SU-DHL-6 (cell line): Measurements from ENCODE around the gene CBFA2T2.

Experiments
- EZH2phosphoT487 ChIP-seq: fragments of 200-600 bp; sonication (generic), shearing (Covaris generic); conservative IDR thresholded peaks from 2 replicates; pipeline ENCODE4 v1.6.1; 2018; ENCODE audit warnings: mild to moderate bottlenecking, antibody characterized with exemption, low read length, moderate library complexity, mixed read lengths
- TF ChIP-seq, protein P1 (sequence below): fragments of 200-600 bp; sonication (generic); IDR thresholded peaks from one replicate; pipeline ENCODE4 v1.5.1; 2017; ENCODE audit warnings: antibody characterized with exemption, mild to moderate bottlenecking, low read length, moderate library complexity; ENCODE audit not compliant: insufficient read depth, poor library complexity, severe bottlenecking

DNA sequence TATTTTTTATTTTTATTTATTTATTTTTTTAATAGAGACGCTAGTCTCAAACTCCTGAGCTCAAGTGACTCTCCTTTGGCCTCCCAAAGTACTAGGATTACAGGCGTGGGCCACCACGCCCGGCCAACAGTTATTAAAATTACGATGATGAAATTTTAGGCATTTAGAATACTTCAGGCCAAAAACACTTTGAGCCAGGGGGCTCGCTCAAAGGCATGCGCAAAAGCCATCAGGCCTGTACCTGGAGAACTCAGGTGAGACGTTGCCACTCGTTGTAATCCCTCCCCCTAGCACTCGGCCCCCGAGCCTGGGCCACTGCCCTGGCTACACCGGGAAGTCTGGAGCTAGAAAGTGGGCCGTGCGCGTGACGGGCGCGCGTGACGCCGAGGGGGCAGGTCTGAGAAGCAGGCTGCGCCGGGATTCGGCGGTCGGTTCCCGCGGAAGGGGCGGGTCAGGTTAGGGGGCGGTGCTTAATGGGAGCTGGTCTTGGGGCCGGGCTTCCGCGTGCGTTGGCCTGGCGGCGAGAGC lies 337 bp upstream of the CBFA2T2 start:
- TF ChIP-seq, protein P1, sequence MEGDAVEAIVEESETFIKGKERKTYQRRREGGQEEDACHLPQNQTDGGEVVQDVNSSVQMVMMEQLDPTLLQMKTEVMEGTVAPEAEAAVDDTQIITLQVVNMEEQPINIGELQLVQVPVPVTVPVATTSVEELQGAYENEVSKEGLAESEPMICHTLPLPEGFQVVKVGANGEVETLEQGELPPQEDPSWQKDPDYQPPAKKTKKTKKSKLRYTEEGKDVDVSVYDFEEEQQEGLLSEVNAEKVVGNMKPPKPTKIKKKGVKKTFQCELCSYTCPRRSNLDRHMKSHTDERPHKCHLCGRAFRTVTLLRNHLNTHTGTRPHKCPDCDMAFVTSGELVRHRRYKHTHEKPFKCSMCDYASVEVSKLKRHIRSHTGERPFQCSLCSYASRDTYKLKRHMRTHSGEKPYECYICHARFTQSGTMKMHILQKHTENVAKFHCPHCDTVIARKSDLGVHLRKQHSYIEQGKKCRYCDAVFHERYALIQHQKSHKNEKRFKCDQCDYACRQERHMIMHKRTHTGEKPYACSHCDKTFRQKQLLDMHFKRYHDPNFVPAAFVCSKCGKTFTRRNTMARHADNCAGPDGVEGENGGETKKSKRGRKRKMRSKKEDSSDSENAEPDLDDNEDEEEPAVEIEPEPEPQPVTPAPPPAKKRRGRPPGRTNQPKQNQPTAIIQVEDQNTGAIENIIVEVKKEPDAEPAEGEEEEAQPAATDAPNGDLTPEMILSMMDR = no peak
- no peak for TF ChIP-seq EZH2phosphoT487
